Gastroesophageal sphincter (tissue), 4 donors: ENCODE measurements around the gene PTPRD. TPM values are rescaled to one million over a fixed set of nuclear protein-coding genes. Genes with fewer than 3 reads are reported as not detected.

Source experiments
- ATAC-seq: fragments of 150-250 bp; one replicate; pipeline ENCODE4 v1.9.1; 2016; ENCODE audit warnings: mild to moderate bottlenecking, moderate library complexity
- H3K27ac ChIP-seq, 4 donors: fragments of 200-600 bp; sonication (generic) in 3 of 4; 1 replicate in 3 of 4; 2 replicates in 1 of 4; pipeline ENCODE4 v1.5.1; 2016 to 2019
- H3K27me3 ChIP-seq: fragments of 200-600 bp; sonication (generic); one replicate; pipeline ENCODE4 v1.5.1; 2019
- H3K36me3 ChIP-seq, 2 donors: fragments of 200-600 bp; sonication (generic); one replicate each; pipeline ENCODE4 v1.5.1; 2019; ENCODE audit warnings: control low read depth in 1 of 2
- H3K4me1 ChIP-seq, 3 donors: fragments of 200-600 bp; sonication (generic); 1 replicate in 2 of 3; 2 replicates in 1 of 3; pipeline ENCODE4 v1.5.1; 2016 to 2019; ENCODE audit warnings: control low read depth in 2 of 3
- H3K4me3 ChIP-seq, 2 donors: fragments of 200-600 bp; sonication (generic); one replicate each; pipeline ENCODE4 v1.5.1; 2019; ENCODE audit warnings: mild to moderate bottlenecking in 1 of 2, moderate library complexity in 1 of 2
- H3K9me3 ChIP-seq, 3 donors: fragments of 200-600 bp; sonication (generic); one replicate each; pipeline ENCODE4 v1.5.1; 2017 to 2019; ENCODE audit warnings: control low read depth in 2 of 3
- CTCF ChIP-seq, 4 experiments: fragments of 200-600 bp in 2 of 4; fragments of 450-650 bp in 2 of 4; sonication (generic) in 1 of 4; IDR thresholded peaks; one replicate each; pipeline ENCODE4 v1.5.1; 2017 to 2019; ENCODE audit warnings: antibody characterized with exemption in 4 of 4, mild to moderate bottlenecking in 2 of 4, moderate library complexity in 2 of 4
- EP300 ChIP-seq: sonication (generic); formaldehyde crosslinking; IDR thresholded peaks from one replicate; pipeline ENCODE4 v1.6.1; 2017; ENCODE audit warnings: antibody characterized with exemption, mild to moderate bottlenecking
- POLR2A ChIP-seq, 2 donors: fragments of 450-650 bp; IDR thresholded peaks; one replicate each; pipeline ENCODE4 v1.6.1; 2017; ENCODE audit warnings: antibody characterized with exemption in 2 of 2, mild to moderate bottlenecking in 2 of 2, moderate library complexity in 1 of 2
- POLR2AphosphoS5 ChIP-seq: sonication (generic); formaldehyde crosslinking; IDR thresholded peaks from one replicate; pipeline ENCODE4 v1.6.1; 2017; ENCODE audit warnings: antibody characterized with exemption
- WGBS, 2 donors: methylation state at CpG; one replicate each; pipeline ENCODE4 v1.1.5; 2018; ENCODE audit warnings: low coverage in 1 of 2; 5-methylcytosine and 5-hydroxymethylcytosine counted together
- total RNA-seq, 4 donors: library from RNA; depleted of rRNA; stranded (reverse); fragments of >200 nt; gene quantifications; one replicate each; pipeline ENCODE4 v1.1.0, GENCODE V29; 2016

PTPRD gene
- total RNA-seq, 4 donors from 2014 or later = 3.5 to 53.9 (median 15.8) TPM

GRCh38 chr9:10562581-10563343 lies 50.0 kb downstream of the PTPRD start:
- 61 to 93% methylated on average over 1 of the region's 1 CpG for WGBS, 2 donors
- Histone ChIP-seq H3K27me3 (no peaks in the 10 kb centered on the region), H3K36me3 (no peaks in the 10 kb centered on the region), H3K4me3 (no peak overlapping the region), H3K9me3 (no peaks in the 10 kb centered on the region), H3K4me1 (no peaks in the 10 kb centered on the region), H3K27ac (no peak overlapping the region)
- TF ChIP-seq CTCF (IDR thresholded peaks at IDR 0.05) (no peak), POLR2AphosphoS5 (no peak), POLR2A (IDR thresholded peaks at IDR 0.05) (no peak), EP300 (no peak)
- no peak for ATAC-seq

- Histone ChIP-seq H3K27ac (no peak overlapping the region), H3K27me3 (no peaks in the 10 kb centered on the region), H3K36me3 (no peaks in the 10 kb centered on the region), H3K4me1 (no peaks in the 10 kb centered on the region), H3K4me3 (no peak overlapping the region), H3K9me3 (no peaks in the 10 kb centered on the region)
- WGBS, 2 donors = 33 to 60% methylated on average over 1 of the region's 1 CpG
- ATAC-seq = no peak
- TF ChIP-seq CTCF (IDR thresholded peaks at IDR 0.05) (no peak), POLR2AphosphoS5 (no peak), EP300 (no peak), POLR2A (IDR thresholded peaks at IDR 0.05) (no peak)
Observed at GRCh38 chr9:10548348-10548747, 64.5 kb downstream of the PTPRD start.

GRCh38 chr9:10538073-10538472 lies 74.7 kb downstream of the PTPRD start:
- Histone ChIP-seq H3K27ac (no peak overlapping the region), H3K27me3 (no peaks in the 10 kb centered on the region), H3K4me3 (no peak overlapping the region), H3K36me3 (no peaks in the 10 kb centered on the region), H3K4me1 (no peaks in the 10 kb centered on the region), H3K9me3 (no peaks in the 10 kb centered on the region)
- 75 to 90% methylated on average over 1 to 2 of the region's 2 CpGs for WGBS, 2 donors
- no peak for ATAC-seq
- TF ChIP-seq CTCF (IDR thresholded peaks at IDR 0.05) (no peak), POLR2A (IDR thresholded peaks at IDR 0.05) (no peak), EP300 (no peak), POLR2AphosphoS5 (no peak)

GRCh38 chr9:10534850-10535249 lies 78.0 kb downstream of the PTPRD start:
- Histone ChIP-seq H3K27ac (no peak overlapping the region), H3K4me3 (no peak overlapping the region), H3K27me3 (no peaks in the 10 kb centered on the region), H3K4me1 (no peaks in the 10 kb centered on the region), H3K36me3 (no peaks in the 10 kb centered on the region), H3K9me3 (no peaks in the 10 kb centered on the region)
- WGBS, 2 donors = 50 to 75% methylated on average over 1 of the region's 1 CpG
- ATAC-seq = no peak
- no peak for TF ChIP-seq POLR2AphosphoS5
- TF ChIP-seq POLR2A (IDR thresholded peaks at IDR 0.05) = no peak
- TF ChIP-seq CTCF (IDR thresholded peaks at IDR 0.05) = no peak
- no peak for TF ChIP-seq EP300

GRCh38 chr9:10525972-10526371 lies 86.8 kb downstream of the PTPRD start:
- Histone ChIP-seq H3K4me3 (no peak overlapping the region), H3K27ac (no peak overlapping the region), H3K27me3 (no peaks in the 10 kb centered on the region), H3K4me1 (no peaks in the 10 kb centered on the region), H3K36me3 (no peaks in the 10 kb centered on the region), H3K9me3 (no peaks in the 10 kb centered on the region)
- TF ChIP-seq CTCF (IDR thresholded peaks at IDR 0.05) = no peak
- no peak for TF ChIP-seq POLR2A (IDR thresholded peaks at IDR 0.05)
- no peak for TF ChIP-seq EP300
- TF ChIP-seq POLR2AphosphoS5 = no peak
- WGBS, 2 donors = 93 to 100% methylated on average over 1 of the region's 1 CpG
- ATAC-seq = no peak
